ENCODE results near the gene ABCA3.
"Not testable (repeated sequence)": the region's sequence is repeated elsewhere in the genome, so short reads cannot be mapped to it uniquely, and the experiment has no call there.

Gene ABCA3
- 17.2 to 42.1 (median 29.5) reads per million in 4 experiments for total RNA-seq

DNA sequence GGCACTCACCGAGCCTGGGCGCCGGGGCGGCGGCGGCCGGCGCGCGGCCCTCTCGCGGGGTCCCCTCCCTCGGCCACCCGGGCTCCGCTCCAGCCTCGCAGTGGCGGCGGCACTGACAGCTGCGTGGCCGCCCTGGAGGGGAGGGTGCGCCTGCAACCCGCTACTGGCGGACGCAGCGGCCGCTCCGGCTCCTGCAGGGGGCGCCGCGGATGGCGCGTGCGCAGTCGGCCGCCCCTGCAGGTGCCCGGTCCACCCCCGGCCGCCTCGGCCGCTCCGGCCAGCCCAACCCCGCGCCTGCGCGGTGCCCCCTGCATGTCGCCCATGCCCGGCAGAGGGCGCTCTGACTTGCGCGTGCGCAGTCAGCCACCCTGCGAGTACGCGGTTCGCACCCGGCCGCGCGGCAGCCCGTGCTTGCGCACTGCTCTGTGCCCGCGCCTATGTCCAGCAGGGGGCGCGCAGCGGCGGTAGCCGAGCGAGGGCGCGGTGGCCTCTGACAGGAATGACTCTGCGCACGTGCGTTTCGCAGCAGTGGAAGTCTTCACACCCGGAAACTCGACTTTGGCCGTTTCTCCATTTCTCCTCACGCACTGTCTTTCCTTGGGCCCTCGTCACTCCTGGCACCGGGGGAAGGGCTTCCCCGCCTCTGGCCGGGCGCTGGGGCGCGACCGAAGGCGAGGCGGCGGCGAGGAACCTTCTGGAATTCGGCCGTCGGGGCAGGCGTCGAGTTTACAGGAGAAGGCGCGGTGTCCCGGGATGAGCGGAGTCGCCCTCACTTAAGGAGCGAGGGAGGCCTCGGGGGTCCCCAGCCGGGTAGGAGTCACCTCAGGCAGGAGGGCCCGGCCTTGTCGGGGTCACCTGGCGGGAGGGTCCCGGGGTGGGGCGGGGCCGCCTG lies at the start of gene ABCA3:
ABCA3 (minus strand) TSS at position 165 of the 892 bp plus-strand sequence. CDS start 14,262 bp downstream, outside the sequence.
- DNase-seq = peak; percentile 91

DNA sequence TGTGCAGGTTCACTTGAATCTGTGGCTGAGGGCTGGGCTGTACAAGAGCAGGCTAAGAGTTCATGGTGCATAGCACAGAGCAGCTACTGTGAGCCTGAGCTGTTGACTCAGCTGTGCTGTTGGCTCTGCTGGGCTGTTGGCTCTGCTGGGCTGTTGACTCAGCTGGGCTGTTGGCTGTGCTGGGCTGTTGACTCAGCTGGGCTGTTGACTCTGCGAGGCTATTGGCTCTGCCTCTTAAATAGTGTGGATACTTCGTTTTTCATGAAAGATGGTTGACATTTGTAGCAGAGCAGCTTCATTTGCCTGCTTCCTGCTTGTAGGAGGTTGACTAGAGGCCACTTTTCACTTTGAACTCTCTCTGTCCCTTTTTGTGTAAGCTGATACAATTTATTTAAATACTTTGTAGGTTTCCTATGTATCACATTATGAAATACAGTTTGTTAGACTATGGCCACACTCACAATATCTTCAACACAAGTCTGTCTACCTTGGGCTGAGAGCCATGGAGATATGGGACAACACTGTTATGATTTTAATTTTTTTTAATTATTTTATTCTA lies 48.4 kb upstream of the ABCA3 start:
- DNase-seq = no peak

DNA sequence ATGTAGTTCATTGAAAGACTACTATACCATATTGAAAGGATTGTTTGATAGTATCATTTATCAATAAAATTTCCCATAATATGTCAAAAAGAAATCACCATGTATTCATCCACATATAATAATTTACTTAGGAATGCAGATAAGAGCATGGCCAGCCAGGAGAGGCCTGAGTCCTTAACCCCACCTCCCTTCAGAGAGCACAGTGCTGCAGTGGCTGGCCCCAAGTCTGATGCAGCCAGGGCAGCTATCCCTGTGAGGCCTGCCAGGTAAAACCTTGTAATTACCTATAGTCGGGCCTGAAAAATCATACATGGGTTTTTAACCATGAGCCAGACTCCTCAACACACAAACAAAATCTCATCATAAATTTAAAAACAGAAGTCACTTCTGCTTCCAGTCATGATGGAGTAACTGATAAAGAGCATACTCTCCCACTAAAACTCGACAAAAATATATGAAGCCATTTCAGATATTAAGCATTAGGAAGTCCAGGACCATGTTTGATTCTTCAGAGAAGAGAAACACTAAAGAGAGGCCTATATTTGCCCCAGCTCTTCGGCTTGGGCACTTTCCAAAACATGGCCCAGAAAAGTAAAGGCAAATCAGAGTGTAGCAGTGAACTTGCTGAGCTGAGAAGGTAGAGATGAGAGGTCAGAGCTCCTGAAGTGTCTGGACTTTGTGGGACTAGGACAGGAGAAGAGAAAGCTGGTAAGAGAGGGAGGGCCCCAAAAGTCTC lies 47.8 kb upstream of the ABCA3 start:
- DNase-seq = no peak

DNA sequence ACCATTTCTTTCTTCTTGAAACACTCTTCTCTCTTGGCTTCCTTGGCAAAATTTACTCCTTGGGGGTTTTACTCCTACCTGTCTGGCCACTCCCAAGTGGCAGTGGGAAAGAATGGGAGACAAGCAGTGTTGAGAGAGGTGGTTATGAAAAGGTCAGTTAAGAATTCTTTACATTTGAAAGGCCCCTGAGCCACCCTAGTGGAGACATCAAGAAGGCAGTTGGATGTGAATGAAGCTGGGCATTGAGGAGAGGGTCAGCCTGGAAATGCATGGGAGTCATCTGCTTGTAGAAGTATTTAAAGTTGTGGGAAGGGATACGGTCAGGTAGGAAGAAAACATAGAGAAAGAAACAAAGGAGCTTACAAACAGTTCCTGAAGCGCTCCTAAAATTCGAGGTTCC lies 46.5 kb upstream of the ABCA3 start:
- DNase-seq = no peak

GRCh38 chr16:2385982-2386381 lies 45.5 kb upstream of the ABCA3 start:
- DNase-seq = not testable (repeated sequence)

GRCh38 chr16:2385190-2385836 lies 44.8 kb upstream of the ABCA3 start:
- no peak for DNase-seq

DNA sequence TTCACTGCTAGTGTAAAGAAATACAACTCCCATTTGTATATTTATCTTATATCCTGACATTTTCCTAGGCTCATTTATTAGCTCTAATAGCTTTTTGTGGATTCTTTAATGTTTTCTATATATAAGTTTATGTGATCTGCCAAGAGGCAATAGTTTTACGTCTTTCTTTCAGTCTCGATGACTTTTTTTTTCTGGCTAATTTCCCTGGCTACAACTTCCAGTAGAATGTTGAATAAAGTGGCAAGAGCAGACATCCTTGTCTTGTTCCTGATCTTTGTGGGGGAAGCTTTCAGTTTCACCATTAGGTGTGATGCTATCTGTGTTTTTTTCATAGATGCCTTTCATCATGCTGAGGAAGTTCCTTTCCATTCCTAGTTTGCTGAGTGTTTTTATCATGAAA lies 43.9 kb upstream of the ABCA3 start:
- DNase-seq = no peak

- no peak for DNase-seq
Observed at GRCh38 chr16:2383501-2383900, 43.0 kb upstream of the ABCA3 start.

DNA sequence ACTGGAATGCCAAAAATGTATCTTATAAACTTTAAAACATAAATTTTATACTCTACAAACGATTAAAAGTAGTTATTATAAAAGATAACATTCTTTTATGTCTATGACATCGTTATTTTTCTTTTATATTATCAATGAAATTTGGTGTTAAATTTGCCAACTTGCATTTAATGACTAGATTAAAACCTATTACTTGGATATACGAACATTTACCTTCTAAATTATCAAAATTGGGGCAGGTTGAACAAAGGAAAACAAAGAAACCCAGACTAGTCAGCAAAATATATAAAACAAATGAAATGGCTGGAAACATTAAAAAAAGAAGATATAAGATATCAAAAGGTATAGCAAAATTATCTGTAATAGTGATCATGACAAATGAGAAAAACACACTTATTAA lies 34.1 kb upstream of the ABCA3 start:
- DNase-seq = no peak

- no peak for DNase-seq
Observed at GRCh38 chr16:2373176-2373575, 32.6 kb upstream of the ABCA3 start.

DNA sequence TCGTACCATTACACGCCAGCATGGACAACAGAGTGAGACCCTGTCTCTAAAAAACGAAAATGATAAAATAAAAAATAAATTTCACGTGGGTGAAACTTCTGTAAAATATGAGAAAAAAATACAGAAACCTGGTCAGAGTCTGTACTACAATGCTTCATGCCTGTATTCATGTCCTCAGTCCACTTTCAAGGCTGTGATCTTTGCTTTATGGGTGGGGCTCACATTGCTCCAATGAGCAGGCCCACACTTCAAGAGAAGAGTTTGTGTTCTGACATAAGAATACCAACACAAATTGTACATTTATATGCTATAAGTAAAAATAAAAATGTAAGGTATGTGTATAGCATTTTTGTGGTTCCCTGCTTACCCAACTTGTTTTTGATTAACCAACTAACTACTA lies 32.2 kb upstream of the ABCA3 start:
- DNase-seq = no peak

DNA sequence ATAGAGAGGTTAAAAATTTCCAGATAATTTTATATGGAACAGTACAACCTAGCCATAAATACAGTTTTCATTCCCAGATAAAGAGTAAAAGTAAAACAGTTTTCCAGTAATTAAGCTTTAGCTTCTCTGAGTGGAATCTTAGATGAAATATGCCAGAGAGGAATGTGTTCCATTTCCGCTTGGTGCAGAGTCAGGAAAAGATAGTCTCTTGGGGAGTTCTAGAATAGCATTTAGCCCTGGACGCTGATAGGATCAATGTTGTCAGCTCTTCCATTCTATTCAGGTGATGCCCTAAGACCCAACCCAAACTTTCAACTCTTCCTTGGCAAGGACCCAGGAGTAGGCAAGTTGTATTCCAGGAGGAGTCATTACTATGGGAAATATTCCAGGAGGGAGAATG lies 30.9 kb upstream of the ABCA3 start:
- DNase-seq = no peak

DNA sequence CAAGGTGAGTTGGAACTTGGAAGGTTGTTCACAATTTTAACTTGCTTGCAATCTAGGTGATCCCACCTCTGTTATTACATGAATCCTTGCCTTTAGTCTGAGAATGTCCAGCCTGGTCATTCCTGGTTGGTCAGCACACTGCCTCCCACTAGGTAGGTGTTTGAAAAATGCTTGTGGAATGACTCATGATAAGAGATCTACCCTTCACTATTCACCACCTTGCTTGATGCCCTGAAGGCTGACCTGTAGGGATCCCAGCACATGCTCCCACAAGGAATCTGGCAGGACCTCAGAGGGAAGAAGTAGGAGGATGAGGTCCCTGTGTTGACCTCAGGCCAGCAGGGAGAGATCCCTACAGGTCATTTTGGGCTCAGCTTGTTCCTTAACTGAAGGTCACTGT lies 30.2 kb upstream of the ABCA3 start:
- no peak for DNase-seq

DNA sequence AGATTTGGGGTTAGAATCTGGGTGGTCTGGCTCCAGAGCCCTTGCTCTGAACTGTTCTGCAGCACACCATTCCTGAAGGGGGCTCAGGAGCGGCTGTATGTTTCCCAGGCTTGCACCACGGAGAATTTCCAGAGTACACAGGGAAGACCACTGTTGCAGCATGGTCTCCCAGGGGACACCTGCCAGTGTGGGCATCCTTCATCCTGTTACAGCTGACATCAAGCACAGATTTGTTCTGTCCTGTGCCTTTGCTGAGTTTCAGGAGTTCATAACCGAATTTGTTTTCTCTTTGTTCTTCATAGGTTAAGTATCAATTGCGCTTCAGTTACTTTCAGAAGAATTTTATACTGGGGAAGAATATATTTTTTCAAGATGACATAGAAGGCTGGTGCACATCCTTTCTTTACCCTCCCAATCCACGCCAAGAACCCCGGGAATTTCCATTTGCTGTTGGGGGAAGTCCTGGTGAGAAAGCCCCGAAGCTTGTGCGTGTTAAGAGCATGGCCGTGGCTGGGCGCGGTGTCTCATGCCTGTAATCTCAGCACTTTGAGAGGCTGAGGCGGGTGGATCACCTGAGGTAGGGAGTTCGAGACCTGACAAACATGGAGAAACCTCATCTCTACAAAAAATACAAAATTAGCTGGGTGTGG lies 26.3 kb upstream of the ABCA3 start:
- DNase-seq = no peak

GRCh38 chr16:2365397-2366294 lies 25.1 kb upstream of the ABCA3 start:
- no peak for DNase-seq

- no peak for DNase-seq
Observed at GRCh38 chr16:2364638-2365210, 24.2 kb upstream of the ABCA3 start.

DNA sequence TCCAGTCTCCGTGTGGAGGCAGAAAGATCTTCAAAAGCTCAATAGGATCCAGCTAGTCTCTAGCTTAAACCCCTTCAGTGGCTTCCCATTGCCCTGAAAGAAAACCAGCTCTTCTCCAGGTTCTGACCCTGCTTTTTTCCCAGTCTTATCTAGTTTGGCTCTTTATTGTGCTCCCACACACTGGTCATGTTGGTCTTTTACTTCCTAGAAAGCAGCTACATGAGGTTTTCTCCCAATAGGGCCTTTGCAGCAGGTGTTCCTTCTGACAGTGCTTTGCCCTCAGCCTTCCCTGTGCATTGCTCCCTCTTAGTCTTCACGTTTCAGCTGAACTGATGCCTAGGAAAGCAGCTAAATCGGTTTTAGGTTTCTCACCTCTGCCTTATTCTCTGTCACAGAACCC lies 21.7 kb upstream of the ABCA3 start:
- DNase-seq = no peak

GRCh38 chr16:2361129-2361528 lies 20.6 kb upstream of the ABCA3 start:
- DNase-seq = no peak

- no peak for DNase-seq
Observed at GRCh38 chr16:2359919-2360318, 19.4 kb upstream of the ABCA3 start.

- no peak for DNase-seq
Observed at GRCh38 chr16:2358811-2359210, 18.3 kb upstream of the ABCA3 start.

DNA sequence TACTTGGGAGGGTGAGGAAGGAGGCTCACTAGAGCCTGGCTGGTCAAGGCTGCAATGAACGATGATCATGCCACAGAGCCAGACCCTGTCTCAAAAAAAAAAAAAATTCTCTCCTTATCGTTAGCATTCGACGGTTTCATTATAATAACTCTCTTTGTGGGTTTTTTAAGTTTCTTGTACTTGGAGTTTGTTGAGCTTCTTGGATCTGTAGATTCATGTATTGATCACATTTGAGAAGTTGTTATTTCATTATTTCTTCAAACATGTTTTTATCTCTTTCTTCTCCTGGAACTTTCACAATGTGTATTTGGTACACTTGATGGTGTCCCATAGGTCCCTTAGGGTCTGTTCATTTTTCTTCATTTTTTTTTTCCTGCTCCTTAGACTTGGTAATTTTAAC lies 16.8 kb upstream of the ABCA3 start:
- no peak for DNase-seq

All from effector CD8-positive, alpha-beta T cell (primary cell).